Upper lobe of right lung (tissue), 1 donor: ENCODE data around the gene CCDC7. TPM values are rescaled to one million over a fixed set of nuclear protein-coding genes. Genes with fewer than 3 reads are reported as not detected.
"Not testable (repeated sequence)": the region's sequence is repeated elsewhere in the genome, so short reads cannot be mapped to it uniquely, and the experiment has no call there.

ENCODE experiments used
- ATAC-seq: fragments of 200-7000 bp; cut with Tn5 transposase; one replicate; pipeline ENCODE4 v1.9.1; 2020; ENCODE audit warnings: mild to moderate bottlenecking, moderate library complexity
- DNase-seq: peaks from one replicate; pipeline ENCODE4 v3.0.0-alpha.2; 2020
- H3K27ac ChIP-seq: fragments of 200-600 bp; one replicate; pipeline ENCODE4 v1.8.0; 2022
- H3K27me3 ChIP-seq: fragments of 200-600 bp; one replicate; pipeline ENCODE4 v1.8.0; 2022; ENCODE audit warnings: mild to moderate bottlenecking
- H3K36me3 ChIP-seq: fragments of 200-600 bp; one replicate; pipeline ENCODE4 v1.8.0; 2022
- H3K4me1 ChIP-seq: fragments of 200-600 bp; one replicate; pipeline ENCODE4 v1.8.0; 2022
- H3K4me3 ChIP-seq: fragments of 200-600 bp; one replicate; pipeline ENCODE4 v1.8.0; 2022; ENCODE audit warnings: mild to moderate bottlenecking
- H3K9me3 ChIP-seq: fragments of 200-600 bp; one replicate; pipeline ENCODE4 v1.8.0; 2022
- intact Hi-C: fragments of 100-400 bp; cut with DNase I; formaldehyde crosslinking; loops from one replicate; pipeline ENCODE4 v1.11.0; 2022
- total RNA-seq: library from RNA; stranded (reverse); fragmentation: NEBNext Ultra II Directional; extraction: Animal tissue kit (Norgen Biotek cat#: 25700); gene quantifications from one replicate; pipeline ENCODE4 v1.2.1, GENCODE V29; 2021
- TF ChIP-seq, protein P1 (sequence below): fragments of 200-600 bp; IDR thresholded peaks from one replicate; pipeline ENCODE4 v1.8.0; 2022; ENCODE audit warnings: antibody characterized with exemption
- donor health status: DM: no; HTN: yes; CAD: no; lungs with severe emphysema.

The CCDC7 gene
- total RNA-seq, 1 donor from 2014 or later, result 23.6 TPM

DNA sequence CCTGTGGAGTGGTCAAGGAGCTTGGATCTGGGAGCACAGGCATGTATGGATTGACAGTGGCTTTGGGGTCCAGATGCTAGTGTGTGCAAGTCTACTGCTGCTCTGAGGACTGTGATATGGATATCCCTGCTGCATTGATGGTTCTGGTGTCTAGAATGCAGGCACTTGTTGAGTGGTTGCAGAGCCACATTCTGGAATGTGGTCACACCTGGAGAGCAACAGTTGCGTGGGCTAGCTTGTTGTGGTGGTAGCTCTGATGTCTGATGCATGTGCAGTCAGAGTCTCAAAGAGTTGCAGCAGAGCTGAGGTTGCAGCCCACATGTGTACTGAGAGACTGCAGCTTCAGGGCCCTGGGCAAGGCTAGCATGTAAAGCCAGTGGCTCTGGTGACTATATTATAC lies 43.2 kb downstream of the CCDC7 start:
- H3K36me3 ChIP-seq, result no peaks in the 10 kb centered on the region
- intact Hi-C loops, result no loop called here
- TF ChIP-seq, protein P1, sequence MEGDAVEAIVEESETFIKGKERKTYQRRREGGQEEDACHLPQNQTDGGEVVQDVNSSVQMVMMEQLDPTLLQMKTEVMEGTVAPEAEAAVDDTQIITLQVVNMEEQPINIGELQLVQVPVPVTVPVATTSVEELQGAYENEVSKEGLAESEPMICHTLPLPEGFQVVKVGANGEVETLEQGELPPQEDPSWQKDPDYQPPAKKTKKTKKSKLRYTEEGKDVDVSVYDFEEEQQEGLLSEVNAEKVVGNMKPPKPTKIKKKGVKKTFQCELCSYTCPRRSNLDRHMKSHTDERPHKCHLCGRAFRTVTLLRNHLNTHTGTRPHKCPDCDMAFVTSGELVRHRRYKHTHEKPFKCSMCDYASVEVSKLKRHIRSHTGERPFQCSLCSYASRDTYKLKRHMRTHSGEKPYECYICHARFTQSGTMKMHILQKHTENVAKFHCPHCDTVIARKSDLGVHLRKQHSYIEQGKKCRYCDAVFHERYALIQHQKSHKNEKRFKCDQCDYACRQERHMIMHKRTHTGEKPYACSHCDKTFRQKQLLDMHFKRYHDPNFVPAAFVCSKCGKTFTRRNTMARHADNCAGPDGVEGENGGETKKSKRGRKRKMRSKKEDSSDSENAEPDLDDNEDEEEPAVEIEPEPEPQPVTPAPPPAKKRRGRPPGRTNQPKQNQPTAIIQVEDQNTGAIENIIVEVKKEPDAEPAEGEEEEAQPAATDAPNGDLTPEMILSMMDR, result no peak
- no peaks in the 10 kb centered on the region for H3K9me3 ChIP-seq
- ATAC-seq (no peak), DNase-seq (no peak)
- no peak overlapping the region for H3K4me3 ChIP-seq
- H3K4me1 ChIP-seq, result no peaks in the 10 kb centered on the region
- no peak overlapping the region for H3K27ac ChIP-seq
- H3K27me3 ChIP-seq, result no peaks in the 10 kb centered on the region

GRCh38 chr10:32489901-32490300 lies 44.0 kb downstream of the CCDC7 start:
- no peaks in the 10 kb centered on the region for H3K4me1 ChIP-seq
- ATAC-seq (no peak), DNase-seq (no peak)
- intact Hi-C loops, result no loop called here
- no peak overlapping the region for H3K27ac ChIP-seq
- no peaks in the 10 kb centered on the region for H3K36me3 ChIP-seq
- no peaks in the 10 kb centered on the region for H3K9me3 ChIP-seq
- H3K4me3 ChIP-seq, result no peak overlapping the region
- TF ChIP-seq, protein P1, result no peak
- H3K27me3 ChIP-seq, result no peaks in the 10 kb centered on the region

GRCh38 chr10:32494562-32494961 lies 48.6 kb downstream of the CCDC7 start:
- ATAC-seq, H3K9me3 ChIP-seq, H3K4me1 ChIP-seq, DNase-seq, H3K36me3 ChIP-seq, H3K27me3 ChIP-seq, H3K4me3 ChIP-seq, intact Hi-C loops, H3K27ac ChIP-seq: not testable (repeated sequence)

- ATAC-seq, H3K27ac ChIP-seq, H3K4me1 ChIP-seq, H3K4me3 ChIP-seq, intact Hi-C loops, H3K36me3 ChIP-seq, DNase-seq, H3K9me3 ChIP-seq, H3K27me3 ChIP-seq: not testable (repeated sequence)
These were observed 54.2 kb downstream of the CCDC7 start for GRCh38 chr10:32500136-32500535.

DNA sequence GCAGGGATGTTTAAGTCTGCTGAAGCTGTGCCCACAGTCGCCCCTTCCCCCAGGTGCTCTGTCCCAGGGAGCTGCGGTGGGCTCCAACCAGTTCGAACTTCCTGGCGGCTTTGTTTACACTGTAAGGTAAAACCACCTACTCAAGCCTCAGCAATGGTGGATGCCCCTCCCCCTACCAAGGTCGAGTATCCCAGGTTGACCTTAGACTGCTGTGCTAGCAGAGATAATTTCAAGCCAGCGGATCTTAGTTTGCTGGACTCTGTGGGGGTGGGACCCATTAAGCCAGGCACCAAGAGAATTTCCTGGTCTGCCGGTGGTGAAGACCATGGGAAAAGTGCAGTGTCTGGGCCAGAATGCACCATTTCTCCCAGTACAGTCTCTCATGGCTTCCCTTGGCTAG lies 56.0 kb downstream of the CCDC7 start:
- no peak for ATAC-seq
- no peak for DNase-seq
- TF ChIP-seq, protein P1, result no peak
- no peaks in the 10 kb centered on the region for H3K27me3 ChIP-seq
- intact Hi-C loops, result no loop called here
- H3K36me3 ChIP-seq, result no peaks in the 10 kb centered on the region
- H3K4me3 ChIP-seq, result no peak overlapping the region
- H3K27ac ChIP-seq, result no peak overlapping the region
- H3K4me1 ChIP-seq, result no peaks in the 10 kb centered on the region
- H3K9me3 ChIP-seq, result no peaks in the 10 kb centered on the region

- ATAC-seq, H3K4me1 ChIP-seq, H3K4me3 ChIP-seq, H3K9me3 ChIP-seq, H3K27ac ChIP-seq, DNase-seq, H3K27me3 ChIP-seq, H3K36me3 ChIP-seq, intact Hi-C loops: not testable (repeated sequence)
These were observed 60.0 kb downstream of the CCDC7 start for GRCh38 chr10:32505762-32506420.

- intact Hi-C loops, result no loop called here
- Histone ChIP-seq H3K27ac (no peak overlapping the region), H3K27me3 (no peaks in the 10 kb centered on the region), H3K9me3 (no peaks in the 10 kb centered on the region), H3K4me1 (no peaks in the 10 kb centered on the region), H3K4me3 (no peak overlapping the region), H3K36me3 (no peaks in the 10 kb centered on the region)
- ATAC-seq (no peak), DNase-seq (no peak)
- TF ChIP-seq, protein P1, result no peak
These were observed 65.7 kb downstream of the CCDC7 start for GRCh38 chr10:32511599-32511998.
